GM12865 (cell line): ENCODE results near the gene UBE2Z.

Experiments used
- DNase-seq: peaks from one replicate; pipeline ENCODE4 v3.0.0; 2010; ENCODE audit warnings: low read depth
- H3K4me3 ChIP-seq: 2 replicates; pipeline ENCODE4 v1.5.1; 2011; ENCODE audit warnings: mild to moderate bottlenecking, low read depth, low read length, control low read depth
- TF ChIP-seq, protein P1 (sequence below): IDR thresholded peaks from 2 replicates; pipeline ENCODE4 v1.5.1; 2011; ENCODE audit warnings: low read length, control low read depth, low read depth, inconsistent platforms; ENCODE audit not compliant: insufficient read depth; ENCODE audit errors: missing control alignments

The UBE2Z gene

DNA sequence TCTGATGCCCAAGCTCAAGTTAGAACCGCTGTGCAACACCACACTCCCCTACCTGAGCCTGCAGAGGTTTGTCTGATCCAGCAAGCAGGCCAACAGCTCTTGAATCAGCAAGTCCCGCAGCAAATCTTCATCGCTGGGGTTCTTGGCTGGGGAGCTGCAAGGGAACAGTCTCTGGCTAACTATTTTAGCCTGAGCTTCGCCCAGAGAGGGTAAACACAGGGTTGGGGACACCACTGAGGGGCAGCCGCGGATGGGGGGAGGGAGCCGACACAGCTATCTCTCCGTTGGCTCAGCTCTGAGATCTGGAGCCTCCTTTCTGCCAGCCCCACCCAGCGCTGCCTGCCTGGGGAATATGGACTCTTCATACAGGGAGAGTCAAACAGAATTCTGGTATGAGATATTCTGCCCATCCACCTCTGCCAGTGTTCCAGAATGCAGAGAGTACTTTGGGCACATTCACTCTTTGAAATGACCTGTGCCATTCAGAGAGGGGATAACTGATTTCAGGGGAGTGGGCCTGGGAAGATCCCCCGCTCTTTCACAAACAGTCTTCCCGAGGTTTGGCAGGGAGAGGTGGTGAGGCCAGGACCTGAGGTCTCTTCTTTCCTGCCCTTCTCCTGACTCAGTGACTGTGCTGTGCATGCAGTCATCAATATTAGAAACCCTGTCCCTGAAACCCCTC, 52.8 kb downstream of the UBE2Z start:
- DNase-seq, result no peak
- TF ChIP-seq, protein P1, sequence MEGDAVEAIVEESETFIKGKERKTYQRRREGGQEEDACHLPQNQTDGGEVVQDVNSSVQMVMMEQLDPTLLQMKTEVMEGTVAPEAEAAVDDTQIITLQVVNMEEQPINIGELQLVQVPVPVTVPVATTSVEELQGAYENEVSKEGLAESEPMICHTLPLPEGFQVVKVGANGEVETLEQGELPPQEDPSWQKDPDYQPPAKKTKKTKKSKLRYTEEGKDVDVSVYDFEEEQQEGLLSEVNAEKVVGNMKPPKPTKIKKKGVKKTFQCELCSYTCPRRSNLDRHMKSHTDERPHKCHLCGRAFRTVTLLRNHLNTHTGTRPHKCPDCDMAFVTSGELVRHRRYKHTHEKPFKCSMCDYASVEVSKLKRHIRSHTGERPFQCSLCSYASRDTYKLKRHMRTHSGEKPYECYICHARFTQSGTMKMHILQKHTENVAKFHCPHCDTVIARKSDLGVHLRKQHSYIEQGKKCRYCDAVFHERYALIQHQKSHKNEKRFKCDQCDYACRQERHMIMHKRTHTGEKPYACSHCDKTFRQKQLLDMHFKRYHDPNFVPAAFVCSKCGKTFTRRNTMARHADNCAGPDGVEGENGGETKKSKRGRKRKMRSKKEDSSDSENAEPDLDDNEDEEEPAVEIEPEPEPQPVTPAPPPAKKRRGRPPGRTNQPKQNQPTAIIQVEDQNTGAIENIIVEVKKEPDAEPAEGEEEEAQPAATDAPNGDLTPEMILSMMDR, result no peak
- no peak overlapping the region for H3K4me3 ChIP-seq

DNA sequence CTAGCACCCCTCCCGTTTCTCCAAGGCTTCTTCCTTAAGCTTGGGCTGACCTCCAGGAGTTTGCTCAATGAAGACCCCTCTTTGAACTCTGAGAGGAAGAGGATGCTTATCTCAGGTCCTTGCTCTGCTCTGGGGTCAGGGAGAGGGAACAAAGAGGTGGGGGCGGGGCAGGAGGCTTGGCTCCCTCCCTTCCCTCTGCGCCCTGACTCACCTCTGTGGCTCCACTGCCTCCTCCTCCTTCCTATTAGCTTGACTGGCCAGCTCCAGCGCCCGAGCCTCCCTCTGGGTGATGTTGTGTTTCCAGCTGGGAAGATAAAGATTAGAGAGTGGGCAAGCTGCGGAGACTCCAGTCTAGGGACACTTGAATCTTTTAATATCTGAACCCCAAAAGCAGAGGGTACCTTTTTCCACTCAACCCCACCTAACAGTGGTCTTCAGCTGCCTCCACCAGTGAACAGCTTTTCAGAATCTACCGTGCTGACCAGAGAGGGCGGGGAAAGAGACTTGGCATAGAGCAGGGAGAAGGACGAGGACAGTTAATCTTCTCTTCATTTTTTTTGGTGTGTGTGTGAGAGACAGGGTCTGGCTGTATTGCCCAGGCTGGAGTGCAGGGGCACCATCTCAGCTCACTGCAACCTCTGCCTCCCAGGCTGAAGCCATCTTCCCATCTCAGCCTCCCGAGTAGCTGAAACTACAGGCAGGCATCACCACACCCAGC, 53.5 kb downstream of the UBE2Z start:
- TF ChIP-seq, protein P1, result no peak
- no peak for DNase-seq
- no peak overlapping the region for H3K4me3 ChIP-seq

DNA sequence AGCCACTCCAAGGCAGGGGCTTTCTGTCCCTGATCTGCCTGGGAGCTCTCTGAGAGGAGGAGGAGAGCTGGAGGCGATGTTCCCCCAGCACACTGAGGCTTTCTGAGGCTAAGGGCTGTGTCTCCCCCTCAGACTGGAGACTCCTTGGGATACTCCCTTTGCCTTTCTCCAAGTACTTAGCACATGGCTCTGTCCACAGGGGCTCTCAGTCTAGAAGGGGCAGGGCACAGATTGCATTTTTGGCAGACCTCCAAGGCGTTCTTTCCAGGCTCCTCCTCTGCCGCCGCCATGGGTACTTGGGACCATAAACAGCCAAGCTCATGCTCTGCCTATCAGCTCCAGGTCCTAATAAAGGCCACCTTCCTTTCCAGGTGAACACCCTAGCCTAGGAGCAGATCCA, 62.0 kb downstream of the UBE2Z start:
- no peak for DNase-seq
- H3K4me3 ChIP-seq, result no peak overlapping the region

DNA sequence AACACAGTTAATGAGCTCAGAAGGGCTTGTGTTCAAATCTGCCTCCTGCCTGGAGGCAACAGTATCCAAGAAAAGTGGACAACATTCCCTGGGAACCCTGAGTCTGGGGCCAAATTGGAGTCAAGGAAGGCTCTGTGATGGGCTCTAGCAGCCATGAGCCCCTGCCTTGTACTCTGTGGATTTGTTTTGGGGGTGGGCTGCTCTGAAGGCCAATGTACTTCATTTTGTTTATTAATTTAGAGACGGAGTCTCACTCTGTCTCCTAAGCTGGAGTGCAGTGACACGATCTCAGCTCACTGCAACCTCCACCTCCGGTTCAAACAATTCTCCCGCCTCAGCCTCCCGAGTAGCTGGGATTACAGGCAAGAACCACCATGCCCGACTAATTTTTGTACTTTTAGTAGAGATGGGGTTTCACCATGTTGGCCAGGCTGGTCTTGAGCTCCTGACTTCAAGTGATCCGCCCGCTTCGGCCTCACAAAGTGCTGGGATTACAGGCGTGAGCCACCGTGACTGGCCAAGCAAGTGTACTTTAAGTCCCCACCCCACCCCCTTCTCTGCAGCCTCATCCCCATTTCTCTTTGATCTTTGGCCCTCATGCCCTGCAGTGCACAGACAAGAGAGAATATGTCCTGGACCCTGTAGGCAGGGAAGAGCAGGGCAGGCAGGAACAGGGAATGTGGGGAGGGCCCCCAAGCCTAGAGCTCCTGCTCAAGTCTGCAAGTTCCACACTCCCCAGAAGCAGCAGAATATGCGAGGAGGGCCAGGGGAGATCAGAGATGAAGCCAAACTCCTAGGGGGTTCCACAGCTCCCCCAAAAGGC, 62.9 kb downstream of the UBE2Z start:
- DNase-seq, result no peak
- TF ChIP-seq, protein P1, result no peak
- no peak overlapping the region for H3K4me3 ChIP-seq

More for the DNA sequence above, 62.0 kb downstream of the UBE2Z start:
- TF ChIP-seq, protein P1, result no peak

DNA sequence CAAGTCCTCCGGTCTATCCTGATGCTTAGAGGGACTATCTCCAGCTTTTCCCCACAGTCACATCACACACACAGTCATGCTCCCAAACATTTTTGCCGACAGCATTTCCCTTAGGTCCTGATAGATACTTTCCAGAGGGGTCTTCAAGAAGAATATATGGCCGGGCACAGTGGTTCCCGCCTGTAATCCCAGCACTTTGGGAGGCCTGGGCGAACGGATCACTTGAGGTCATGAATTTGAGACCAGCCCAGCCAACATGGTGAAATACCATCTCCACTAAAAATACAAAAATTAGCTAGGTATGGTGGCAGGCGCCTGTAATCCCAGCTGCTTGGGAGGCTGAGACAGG, 64.5 kb downstream of the UBE2Z start:
- DNase-seq, result no peak
- TF ChIP-seq, protein P1, result no peak
- no peak overlapping the region for H3K4me3 ChIP-seq

DNA sequence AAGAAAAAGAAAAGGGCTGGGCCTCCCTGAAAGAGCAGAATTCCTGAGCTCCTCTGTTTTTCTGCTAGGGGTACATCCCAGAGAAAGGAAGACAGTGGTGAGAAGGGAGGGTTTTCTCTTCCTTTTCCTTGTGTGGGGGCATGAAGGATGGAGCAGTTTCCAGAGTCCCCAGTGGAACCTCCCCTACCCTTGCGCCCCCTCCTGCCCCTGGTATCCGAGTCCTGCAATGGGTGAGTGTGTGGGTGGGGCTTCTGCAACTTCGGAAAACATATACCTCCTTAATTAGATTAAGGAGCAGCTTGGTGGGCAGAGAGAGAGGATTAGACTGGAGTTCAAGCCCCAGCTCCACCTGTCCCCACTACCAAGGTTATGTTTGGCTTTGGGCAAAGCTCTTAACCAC, 65.6 kb downstream of the UBE2Z start:
- TF ChIP-seq, protein P1, result no peak
- no peak for DNase-seq
- no peak overlapping the region for H3K4me3 ChIP-seq
